AG04450 (cell line): ENCODE results near the gene KCNN3. TPM values are rescaled to one million over a fixed set of nuclear protein-coding genes. Genes with fewer than 3 reads are reported as not detected.

Source experiments
- CTCF ChIA-PET: fragments of 300-600, 350-600 bp; formaldehyde crosslinking; extraction: SDS; loops from one replicate; lab custom pipeline; 2022; ENCODE audit warnings: antibody characterized with exemption, inconsistent platforms; lab: Charles Lee
- POLR2A ChIA-PET: fragments of 350-600 bp; formaldehyde crosslinking; extraction: SDS; loops from one replicate; lab custom pipeline; 2021; ENCODE audit warnings: antibody characterized with exemption, inconsistent platforms; lab: Yijun Ruan, JAX
- DNase-seq: peaks from one replicate; pipeline ENCODE4 v3.0.0-alpha.2; 2011; ENCODE audit warnings: low read depth, low spot score
- H3K27ac ChIP-seq: one replicate; pipeline ENCODE4 v1.5.1; 2012; ENCODE audit warnings: low read depth, low read length, control low read depth
- H3K27me3 ChIP-seq: one replicate; pipeline ENCODE4 v1.6.0; 2012; ENCODE audit warnings: low read length; ENCODE audit not compliant: control insufficient read depth, insufficient read depth
- H3K4me3 ChIP-seq: 2 replicates; pipeline ENCODE4 v1.5.1; 2011; ENCODE audit warnings: mild to moderate bottlenecking, low read depth, low read length, control low read depth
- H3K9me3 ChIP-seq: 2 replicates; pipeline ENCODE4 v1.5.1; 2012; ENCODE audit warnings: low read length; ENCODE audit not compliant: control insufficient read depth, insufficient read depth
- CTCF ChIP-seq: IDR thresholded peaks from 2 replicates; pipeline ENCODE4 v1.5.1; 2011; ENCODE audit warnings: low read depth, low read length, control low read depth, inconsistent platforms
- polyA plus RNA-seq: library from polyadenylated mRNA; depleted of rRNA; stranded (reverse); fragments of >200 nt; gene quantifications from 2 replicates; pipeline ENCODE4 v1.2.3, GENCODE V29; 2011

KCNN3 gene
- polyA plus RNA-seq, 1 experiment = 0.09 TPM

DNA sequence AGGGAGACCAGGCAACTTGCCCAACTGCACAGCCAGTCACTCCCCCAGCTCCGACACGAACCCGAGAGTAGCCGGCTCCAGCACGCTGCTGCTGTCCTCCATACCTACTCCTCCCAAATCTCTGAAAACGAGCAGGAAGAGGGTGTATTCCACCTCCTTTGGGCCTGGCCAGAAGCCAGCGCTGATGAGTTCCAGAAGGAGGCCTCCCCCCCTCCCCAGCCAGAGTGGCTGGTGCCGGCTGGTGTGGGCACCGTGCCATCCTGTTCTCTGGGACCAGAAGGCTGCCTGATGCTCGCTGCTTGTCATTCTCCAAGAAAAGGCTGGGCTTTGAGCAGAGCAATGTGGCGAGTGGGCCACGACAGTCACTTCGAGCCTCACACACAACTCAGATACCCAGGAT is 22.2 kb downstream of the KCNN3 start:
- H3K27me3 ChIP-seq = peaks cover 29% of the 10 kb centered on the region
- no peak overlapping the region for H3K27ac ChIP-seq
- POLR2A ChIA-PET = no interaction called here
- no peak for TF ChIP-seq CTCF
- no peak for DNase-seq
- no peak overlapping the region for H3K4me3 ChIP-seq
- no peaks in the 10 kb centered on the region; the same call in 1 of the 2 replicates for H3K9me3 ChIP-seq
- CTCF ChIA-PET = no interaction called here

- H3K4me3 ChIP-seq = no peak overlapping the region
- H3K27me3 ChIP-seq = peaks cover 29% of the 10 kb centered on the region
- ChIA-PET POLR2A (no interaction called here), CTCF (no interaction called here)
- no peak overlapping the region for H3K27ac ChIP-seq
- H3K9me3 ChIP-seq = no peaks in the 10 kb centered on the region; the same call in 1 of the 2 replicates
- DNase-seq = no peak
- TF ChIP-seq CTCF = no peak
These were observed 23.3 kb downstream of the KCNN3 start for GRCh38 chr1:154846565-154847442.

GRCh38 chr1:154845879-154846278 is 24.2 kb downstream of the KCNN3 start:
- POLR2A ChIA-PET = no interaction called here
- Histone ChIP-seq H3K27me3 (peaks cover 29% of the 10 kb centered on the region), H3K9me3 (no peaks in the 10 kb centered on the region; the same call in 1 of the 2 replicates), H3K4me3 (no peak overlapping the region), H3K27ac (no peak overlapping the region)
- no peak for TF ChIP-seq CTCF
- CTCF ChIA-PET = no interaction called here
- DNase-seq = no peak

DNA sequence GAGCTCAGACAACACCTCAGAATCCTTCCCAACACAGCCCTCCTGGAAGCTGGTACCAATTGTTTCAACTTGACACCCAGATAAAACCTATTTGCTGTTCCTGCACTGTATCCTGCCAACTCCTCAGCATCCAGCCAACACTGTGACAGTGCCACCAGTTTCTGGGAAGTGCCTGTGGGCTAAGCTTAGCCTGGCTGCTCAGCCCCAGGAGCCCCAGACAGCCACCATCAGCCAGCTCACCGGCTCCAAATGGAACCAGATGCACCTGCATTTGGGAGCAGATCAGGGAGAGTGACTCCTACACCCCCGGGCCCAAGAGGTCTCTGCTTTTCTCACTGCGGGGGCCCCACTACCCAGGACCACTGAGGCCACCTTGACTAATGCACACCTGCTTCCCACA is 24.9 kb downstream of the KCNN3 start:
- POLR2A ChIA-PET = no interaction called here
- H3K9me3 ChIP-seq = no peaks in the 10 kb centered on the region; the same call in 1 of the 2 replicates
- DNase-seq = no peak
- no peak overlapping the region for H3K27ac ChIP-seq
- no peak for TF ChIP-seq CTCF
- peaks cover 29% of the 10 kb centered on the region for H3K27me3 ChIP-seq
- CTCF ChIA-PET = interaction anchor here (0.5 kb wide), 1 partner anchor 18 kb away, joined by 5 read pairs; no protein-coding TSS in a partner anchor
- no peak overlapping the region for H3K4me3 ChIP-seq

DNA sequence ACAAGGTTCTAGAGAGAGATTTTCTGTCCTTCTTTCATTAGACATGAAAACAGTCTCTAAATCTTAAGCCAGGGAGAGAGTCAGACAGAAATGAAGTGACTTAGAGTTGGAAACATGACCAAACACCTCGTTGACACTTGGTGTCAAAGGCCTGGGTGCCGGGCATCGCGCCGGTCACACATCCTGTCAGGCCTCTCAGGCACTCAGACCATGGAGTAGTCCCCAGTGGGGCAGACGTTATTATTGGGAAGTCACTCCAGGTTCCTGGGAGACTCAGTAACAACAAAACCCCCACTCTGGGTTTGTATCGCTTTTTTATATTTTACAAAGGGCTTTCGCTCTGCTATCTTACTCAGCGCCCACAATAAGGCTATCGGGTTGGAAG is 25.8 kb downstream of the KCNN3 start:
- ChIA-PET CTCF (no interaction called here), POLR2A (no interaction called here)
- Histone ChIP-seq H3K9me3 (no peaks in the 10 kb centered on the region; the same call in 1 of the 2 replicates), H3K27me3 (peaks cover 29% of the 10 kb centered on the region), H3K4me3 (no peak overlapping the region), H3K27ac (no peak overlapping the region)
- no peak for TF ChIP-seq CTCF
- DNase-seq = no peak
